Measurements from ENCODE around the gene LY6G6C.

Gene LY6G6C, protein sequence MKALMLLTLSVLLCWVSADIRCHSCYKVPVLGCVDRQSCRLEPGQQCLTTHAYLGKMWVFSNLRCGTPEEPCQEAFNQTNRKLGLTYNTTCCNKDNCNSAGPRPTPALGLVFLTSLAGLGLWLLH

DNA sequence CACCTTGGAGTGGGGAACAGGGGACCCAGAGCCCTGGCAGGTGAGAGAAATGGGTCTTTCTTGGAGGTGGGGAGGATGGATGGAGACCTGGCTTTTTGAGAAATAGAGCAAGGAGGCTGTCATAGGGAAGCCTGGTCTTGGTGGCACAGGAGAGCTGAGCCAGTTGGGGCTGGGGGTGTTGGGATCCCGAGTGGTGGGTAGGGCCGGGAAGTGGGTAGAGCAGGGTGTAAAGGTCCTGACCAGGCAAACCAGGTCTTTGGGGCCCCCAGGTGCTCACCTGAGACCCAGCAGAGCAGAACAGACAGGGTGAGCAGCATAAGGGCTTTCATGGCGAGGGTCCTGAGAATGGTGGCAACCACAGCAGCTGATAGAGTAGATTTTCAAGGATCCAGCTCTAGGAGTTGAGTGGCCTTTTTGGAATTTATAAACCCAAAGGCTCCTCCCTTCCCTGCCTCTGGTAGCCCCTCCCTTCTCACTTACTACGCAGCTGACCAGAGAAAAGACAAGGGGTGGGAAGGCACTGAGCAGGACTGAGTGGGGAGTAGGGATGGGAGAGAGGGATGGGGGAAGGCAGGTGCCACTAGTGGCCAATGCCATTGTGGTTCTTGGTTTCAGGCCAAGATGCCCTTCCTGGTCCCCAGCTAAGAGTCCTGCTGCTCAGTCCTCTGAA is at the start of gene LY6G6C:
LY6G6C (minus strand) TSS at position 396 of the 670 bp plus-strand sequence; CDS start at position 329, 67 bp downstream.
- DNase-seq, result no peak

- DNase-seq, result no peak
Measured at GRCh38 chr6:31770860-31771259, 49.3 kb upstream of the LY6G6C start.

DNA sequence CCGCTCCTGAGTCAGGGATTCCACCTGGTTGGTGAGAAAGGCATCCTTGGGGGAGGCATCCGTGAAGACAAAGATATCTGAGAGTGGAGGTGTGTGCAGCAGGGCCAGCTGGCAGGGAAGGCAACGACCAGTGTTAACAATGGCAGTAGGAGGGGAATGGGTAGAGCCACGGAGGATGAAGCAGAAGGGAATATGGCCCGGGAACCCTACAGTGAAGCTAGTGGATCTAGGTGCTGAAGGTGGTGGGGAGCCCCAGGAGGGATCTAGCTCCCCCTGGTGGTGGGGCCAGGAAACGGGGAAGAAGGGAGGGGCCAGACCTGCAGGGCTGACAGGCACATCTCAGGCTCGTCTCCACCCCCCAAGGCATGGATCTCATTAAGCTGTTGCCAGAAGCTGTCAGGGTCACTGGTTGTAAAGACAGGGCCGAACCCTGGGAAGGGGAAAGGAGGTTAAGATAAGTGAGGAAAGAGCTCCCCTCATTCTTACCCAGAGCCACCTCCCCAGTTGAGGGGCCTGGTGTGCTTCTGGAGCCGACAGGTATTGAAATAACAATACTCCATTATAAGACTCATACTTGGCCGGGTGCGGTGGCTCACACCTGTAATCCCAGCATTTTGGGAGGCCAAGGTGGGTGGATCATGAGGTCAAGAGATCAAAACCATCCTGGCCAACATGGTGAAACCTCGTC is 48.3 kb upstream of the LY6G6C start:
- peak; percentile 97 for DNase-seq

- DNase-seq, result no peak
Measured at GRCh38 chr6:31768363-31769257, 47.1 kb upstream of the LY6G6C start.

GRCh38 chr6:31767096-31767645 is 45.6 kb upstream of the LY6G6C start:
- no peak for DNase-seq

- DNase-seq, result no peak
Measured at GRCh38 chr6:31765910-31766794, 44.6 kb upstream of the LY6G6C start.

- no peak for DNase-seq
Measured at GRCh38 chr6:31765559-31765909, 44.0 kb upstream of the LY6G6C start.

DNA sequence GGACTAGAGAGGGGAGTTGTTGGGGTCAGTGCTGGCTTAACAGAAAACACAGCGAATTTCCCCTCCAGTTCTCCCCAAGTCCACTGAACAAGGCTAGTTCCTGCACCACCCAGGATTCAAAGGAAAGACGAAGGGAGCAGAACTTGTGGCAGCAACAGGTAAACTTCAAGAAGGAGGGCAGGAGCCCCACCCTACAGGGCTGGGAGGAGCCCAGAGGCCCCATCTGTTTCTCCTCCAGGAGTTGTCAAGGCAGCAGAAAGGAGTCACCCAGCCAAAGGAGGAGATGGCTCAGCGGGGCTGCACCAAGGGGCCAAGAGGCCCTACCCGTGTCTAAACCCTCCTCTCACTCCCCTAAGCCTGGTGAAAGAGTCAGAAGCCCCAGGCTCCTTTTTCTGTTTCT is 42.7 kb upstream of the LY6G6C start:
- DNase-seq, result no peak

GRCh38 chr6:31763619-31763940 is 42.0 kb upstream of the LY6G6C start:
- DNase-seq, result no peak

DNA sequence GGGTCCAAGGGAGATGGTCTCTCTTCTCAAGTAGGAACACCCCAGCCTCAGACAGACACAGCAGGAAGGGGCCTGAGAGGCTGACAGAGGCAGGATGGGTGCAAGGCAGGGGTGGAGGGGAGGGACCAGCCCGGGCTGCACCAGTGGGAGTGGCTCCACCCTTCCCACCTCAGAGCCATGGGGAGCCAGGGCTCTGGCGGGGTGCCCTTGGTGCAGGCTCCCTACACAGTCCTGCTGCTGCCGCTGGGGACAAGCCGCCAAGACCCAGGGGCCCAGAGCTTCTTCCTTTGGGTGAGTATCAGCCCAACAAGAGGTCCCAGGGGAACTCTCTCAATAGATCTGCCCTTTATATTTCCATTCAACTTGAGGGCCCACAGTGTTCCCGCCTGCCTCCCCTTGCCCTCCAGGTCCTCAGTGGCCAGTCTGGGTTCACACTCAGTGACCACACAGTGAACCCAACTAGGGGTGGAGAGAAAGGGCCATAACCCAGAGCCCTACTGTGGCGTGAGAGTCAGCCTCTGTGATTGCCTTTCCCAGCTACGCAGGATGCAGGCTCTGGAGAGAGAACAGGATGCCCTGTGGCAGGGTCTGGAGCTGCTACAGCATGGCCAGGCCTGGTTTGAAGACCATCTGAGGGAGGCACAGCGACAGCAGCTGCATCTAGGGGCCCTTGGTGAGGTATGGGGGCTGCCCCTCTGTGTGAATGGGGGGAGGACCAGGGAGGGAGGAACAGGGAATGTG is 41.5 kb upstream of the LY6G6C start:
- DNase-seq, result no peak

- DNase-seq, result no peak
Measured at GRCh38 chr6:31762356-31762755, 40.8 kb upstream of the LY6G6C start, which contains the start of gene SAPCD1. Gene SAPCD1, plus strand, starts transcription at chr6:31762656. Its CDS starts 399 bp downstream, at chr6:31763055.

DNA sequence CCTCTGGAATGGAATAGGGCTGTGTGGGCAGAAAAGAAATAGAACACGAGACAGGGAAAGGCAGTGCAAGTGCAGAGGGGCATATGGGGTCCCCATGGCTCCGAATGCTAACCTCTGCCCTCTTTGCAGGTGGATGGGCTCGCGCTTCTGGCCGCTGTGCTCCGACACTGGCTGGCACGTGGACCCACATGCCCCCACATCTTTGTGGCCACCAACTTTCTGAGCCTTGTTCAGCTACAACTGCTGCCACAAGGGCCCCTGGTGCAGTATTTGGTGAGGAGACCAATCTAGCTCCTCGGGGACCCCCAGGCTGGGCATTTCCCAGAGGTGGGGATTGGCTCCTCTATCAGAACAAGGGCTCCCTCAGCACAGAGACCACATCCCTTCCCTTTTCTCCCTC is 39.8 kb upstream of the LY6G6C start:
- no peak for DNase-seq

GRCh38 chr6:31760790-31761189 is 39.2 kb upstream of the LY6G6C start:
- DNase-seq, result no peak

GRCh38 chr6:31758281-31758680 is 36.7 kb upstream of the LY6G6C start:
- DNase-seq, result no peak

DNA sequence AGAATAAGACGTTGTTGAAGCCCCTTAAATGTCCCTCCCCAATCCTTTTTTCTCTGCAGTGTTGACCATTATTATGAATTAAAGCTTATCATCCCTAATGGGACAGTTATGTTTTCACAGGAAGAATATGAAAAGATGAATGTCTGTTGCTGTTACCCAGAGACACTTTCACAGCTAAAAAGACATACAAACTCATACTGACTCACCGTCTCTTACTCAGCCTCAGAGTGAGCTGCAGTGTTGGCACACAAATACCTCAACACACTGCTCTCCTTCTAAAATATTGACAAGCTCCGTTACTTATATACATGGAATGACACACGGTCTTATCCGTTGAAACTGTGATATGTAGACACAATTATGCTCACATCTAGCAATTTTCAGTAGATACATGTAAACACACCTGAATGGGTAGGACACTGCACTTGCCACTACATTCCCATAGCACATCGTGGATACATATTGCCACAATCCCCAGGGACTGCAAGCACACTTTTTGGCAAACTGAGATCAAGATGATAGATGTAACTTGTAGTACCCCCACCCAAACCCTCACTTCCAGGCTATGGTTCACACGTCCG is 31.3 kb upstream of the LY6G6C start:
- no peak for DNase-seq

- no peak for DNase-seq
Measured at GRCh38 chr6:31750411-31751022, 29.0 kb upstream of the LY6G6C start.

- DNase-seq, result no peak
Measured at GRCh38 chr6:31749301-31750036, 27.9 kb upstream of the LY6G6C start.

DNA sequence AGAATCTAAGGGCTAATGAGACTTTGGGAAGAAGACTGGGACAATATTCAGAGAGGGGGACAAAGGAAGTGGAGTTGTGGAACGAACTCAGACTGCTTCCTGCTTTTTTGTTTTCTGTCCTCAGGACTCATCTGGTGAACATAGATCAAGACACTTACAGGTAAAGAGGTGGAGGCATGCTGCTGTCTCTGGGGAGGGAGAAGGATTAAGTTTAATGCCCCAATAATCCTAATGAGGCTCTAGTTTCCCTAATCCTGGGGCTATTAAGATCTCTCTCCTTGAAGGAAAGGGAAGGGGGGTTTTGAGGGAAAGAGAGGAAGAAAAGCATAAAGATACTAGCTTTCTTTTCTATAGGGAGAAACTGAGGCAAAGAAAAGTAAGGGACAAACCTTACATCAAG is 22.9 kb upstream of the LY6G6C start:
- DNase-seq, result no peak

DNA sequence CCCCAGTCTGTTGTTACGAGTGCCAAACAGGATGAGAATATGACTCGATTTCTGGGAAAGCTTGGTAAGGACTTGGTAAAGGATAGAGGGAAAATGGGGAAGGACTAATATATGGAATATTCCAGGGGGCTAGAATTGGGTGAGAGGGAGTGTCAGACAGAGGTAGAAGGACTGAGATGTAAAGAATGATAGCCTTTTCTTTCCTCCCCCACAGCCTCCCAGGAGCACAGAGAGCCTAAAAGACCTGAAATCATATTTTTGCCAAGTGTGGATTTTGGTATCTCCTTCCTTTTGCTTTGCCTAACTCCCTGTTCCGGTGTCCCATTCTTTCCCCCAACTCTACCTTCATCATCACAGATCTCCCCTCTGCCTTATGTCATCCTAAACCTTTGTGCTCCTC is 21.3 kb upstream of the LY6G6C start:
- DNase-seq, result no peak

- no peak for DNase-seq
Measured at GRCh38 chr6:31741815-31742214, 20.3 kb upstream of the LY6G6C start.

Measured in 8988T (cell line).